GM15510 (cell line): ENCODE results near the gene HOXD9.

Experiments
- POLR2A ChIP-seq: IDR thresholded peaks from 3 replicates; pipeline ENCODE4 v1.6.1; 2011; ENCODE audit warnings: borderline replicate concordance; ENCODE audit not compliant: insufficient read length; ENCODE audit errors: extremely low read depth

The HOXD9 gene

GRCh38 chr2:176082525-176082823 lies 40.0 kb upstream of the HOXD9 start:
- TF ChIP-seq POLR2A, result no peak

DNA sequence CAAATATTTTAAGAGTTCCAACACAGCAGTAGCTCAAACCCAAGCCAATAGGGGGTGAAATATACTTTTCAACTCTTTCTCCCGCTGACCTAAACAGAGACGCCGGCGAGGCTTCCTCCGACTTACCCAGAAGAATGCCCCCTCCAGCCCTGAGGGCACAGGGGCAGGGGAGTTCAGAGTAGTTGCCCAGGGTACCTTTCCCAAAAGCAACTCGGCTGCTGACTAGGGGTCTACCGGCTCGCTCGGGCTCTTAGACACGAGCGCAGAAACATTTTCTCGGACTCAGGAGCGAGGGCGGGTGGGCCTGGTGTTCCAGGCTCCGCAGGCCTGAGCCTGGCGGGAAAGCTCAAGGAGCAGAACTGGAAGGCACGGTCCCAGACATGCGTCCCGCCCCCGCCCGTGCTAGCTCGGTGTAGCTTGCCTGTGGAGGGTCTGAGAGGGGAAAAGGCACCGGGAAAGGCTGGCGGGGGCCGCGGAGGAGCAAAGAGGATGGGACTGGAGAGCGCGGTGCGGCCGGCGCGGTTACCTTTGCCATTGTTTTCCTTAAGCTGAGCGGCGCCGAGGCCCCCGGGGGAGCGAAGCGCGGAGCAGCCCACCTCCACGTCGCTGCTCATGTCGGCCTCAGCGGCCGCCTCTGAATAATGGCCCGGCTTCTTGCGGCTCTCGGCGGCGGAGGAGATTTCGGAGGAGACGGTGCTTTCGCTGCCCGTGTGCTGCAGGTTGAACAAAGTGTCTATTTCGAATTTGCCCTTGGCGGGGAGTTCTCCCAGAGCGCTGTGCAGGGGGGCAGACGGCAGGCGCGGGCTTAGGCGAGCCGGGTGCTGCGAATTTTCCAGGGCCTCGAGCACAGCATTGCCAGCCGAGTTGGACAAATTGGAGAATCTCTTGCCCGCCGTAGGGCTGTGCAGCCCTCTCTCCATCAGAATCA lies 39.4 kb upstream of the HOXD9 start:
- no peak for TF ChIP-seq POLR2A

DNA sequence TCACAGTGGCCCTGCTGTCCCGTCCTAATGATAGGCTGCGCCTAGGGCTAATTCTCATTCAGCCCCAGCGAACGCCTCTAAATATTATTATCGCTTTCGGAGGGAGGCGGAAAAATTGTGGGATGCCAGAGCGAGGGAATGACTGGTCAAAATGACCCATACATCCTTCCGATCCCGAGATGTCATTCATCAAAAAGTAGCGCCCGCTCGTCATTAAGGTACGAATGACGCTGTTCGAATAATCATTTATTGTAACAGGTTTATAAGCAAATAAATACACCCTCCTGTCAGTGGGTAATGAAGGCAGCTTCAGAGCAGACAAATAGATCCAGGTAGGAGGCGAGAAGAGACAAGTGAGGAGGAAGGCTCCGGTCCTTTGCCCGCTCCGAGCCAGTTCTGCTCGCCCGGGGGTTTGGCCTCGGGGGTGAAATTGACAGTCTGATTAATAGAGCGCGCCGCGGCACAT lies 38.7 kb upstream of the HOXD9 start, which contains the start of gene EVX2:
Gene EVX2, minus strand, starts transcription at position 167 of the 466 bp plus-strand sequence. CDS start 186 bp downstream, outside the sequence.
- no peak for TF ChIP-seq POLR2A

DNA sequence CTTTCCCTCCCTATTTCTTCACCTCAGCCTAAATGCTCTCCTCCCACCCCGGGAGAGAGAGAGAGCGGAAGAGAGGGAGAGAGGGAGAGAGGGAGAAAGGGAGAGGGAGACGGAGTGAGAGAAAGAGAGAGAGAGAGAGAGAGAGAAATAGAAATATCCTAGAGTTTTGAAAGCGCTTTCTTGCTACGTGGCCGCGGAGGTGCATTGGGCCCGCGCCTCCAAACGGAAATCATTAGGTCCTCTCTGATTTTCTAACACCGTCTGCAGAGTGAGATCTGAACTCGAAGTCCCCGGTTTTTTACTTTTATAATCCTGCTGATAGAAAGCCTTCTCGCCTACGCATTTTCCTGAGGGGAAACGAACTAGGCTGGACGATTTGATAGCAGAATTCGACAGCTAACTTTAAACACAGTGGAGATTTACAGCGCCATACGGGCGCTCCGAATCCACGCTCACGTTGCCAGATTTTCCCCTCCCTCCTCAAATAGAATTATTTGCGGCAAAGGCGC lies 37.9 kb upstream of the HOXD9 start:
- no peak for TF ChIP-seq POLR2A

DNA sequence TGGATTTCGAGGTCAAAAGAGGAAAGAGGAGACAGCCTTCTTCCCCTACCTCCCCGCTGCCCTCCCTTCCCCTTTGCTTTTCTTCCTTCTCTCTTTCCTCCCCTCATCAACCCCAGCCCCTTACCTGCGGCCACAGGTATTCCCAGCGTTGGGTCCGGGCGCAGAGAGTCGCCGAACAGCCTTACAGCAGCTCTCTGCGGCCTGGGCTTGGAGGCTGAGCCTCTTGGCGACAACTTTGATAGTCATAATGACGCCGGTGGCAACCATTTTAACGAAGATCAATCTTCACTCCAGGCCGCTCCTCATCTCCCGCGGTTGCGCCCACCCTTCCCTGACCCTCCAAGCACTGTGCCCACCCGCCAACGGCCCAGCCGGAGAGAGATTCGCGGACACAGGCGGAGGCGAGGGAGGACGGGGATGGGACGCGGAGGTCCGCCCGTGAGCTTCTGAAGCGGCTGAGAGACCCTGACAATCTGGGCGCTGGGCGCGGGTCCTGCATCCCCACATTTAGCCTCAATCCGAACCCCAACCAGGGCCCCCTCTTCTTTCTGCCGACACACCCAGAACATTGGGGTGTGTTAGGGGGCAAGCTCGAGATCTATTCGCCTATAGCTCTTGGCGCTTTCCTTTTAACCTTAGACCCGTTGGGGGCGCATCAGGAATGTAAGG lies 37.3 kb upstream of the HOXD9 start:
- no peak for TF ChIP-seq POLR2A

DNA sequence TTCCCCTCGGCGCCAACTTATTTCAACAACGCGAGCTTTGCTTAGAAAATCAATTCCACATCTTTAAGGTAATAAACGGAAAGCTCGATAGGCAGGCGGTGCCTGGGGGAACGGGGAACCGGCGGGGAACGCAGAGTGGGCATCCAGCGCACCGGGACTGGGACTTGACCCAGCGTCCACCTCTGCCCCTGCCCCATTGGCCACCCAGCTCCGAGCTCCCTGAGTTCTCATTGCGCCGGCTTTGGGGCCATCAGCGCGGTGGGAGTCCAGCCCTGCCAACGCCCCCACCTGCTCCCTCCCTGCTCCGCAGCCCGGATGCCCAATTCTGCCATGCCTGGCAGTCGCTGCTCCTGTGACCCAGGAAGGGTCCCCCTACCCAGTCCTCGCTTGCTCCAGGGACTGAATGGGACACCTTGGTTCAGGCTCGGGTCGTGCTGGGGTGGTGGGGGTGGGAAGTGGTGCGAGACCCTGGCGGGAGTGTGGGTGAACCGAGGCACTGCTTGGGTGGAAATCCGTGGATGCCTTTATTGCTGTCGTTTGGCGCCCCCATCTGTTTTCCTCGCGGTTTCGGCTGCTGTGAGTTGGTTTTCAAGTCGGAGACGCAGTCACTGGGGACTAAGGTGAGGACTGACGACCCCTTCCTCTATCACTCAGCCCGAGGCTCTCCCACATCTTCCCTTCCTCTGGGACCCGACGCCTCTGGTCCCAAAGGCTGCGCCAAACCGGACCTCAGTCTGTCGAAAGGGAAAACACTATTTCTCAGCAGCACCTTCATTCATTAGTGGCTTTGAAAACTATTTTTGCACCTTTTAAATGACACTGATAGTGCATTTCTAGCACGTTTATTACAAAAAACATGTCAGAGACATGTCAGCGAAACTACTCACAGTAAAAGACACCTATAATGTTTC lies 36.4 kb upstream of the HOXD9 start:
- TF ChIP-seq POLR2A, result no peak

GRCh38 chr2:176087330-176088047 lies 35.0 kb upstream of the HOXD9 start:
- no peak for TF ChIP-seq POLR2A

DNA sequence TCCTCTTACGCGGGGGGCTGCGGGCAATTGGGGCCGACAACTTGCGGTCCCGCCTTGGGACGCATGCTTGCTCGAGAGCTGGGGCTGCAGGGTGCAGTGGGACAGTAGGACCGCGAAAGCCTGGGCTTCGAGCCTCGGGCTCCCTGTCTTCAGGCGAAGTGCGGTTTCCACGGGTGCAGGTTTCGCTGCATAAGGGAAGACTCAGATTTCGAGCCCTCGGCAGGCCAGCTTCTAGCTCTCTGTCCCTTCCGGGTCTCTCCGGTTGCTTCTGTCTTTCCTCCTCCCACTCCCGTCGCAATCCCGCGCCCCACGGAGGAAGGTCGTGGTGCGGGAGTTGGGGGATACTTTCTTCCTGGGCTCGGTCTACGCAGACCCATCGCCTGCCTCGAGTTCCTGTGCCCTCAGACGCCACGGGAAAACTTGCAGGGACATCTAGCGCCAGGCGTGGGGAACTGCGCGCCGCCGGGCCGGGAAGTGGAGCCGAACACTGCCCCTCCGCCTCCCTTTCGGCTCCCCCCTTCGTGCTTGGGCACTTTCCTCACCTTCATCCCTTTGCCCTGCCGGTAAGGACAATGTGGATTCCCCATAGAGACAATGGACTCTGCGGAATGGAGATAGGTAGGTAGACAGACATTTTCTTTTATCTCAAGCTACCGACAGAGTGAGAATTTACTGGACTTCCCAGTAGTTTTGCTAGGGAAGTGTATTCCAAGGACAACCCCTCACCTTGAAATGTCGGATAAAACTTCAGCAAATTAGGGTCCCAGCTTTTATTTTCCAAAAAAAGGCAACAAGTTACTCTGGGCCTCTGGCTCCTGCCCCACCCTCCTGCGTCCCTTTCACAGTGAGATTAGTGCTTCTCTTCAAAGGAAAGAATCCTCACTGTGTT lies 34.2 kb upstream of the HOXD9 start:
- TF ChIP-seq POLR2A, result no peak

GRCh38 chr2:176088937-176089842 lies 33.3 kb upstream of the HOXD9 start:
- TF ChIP-seq POLR2A, result no peak

DNA sequence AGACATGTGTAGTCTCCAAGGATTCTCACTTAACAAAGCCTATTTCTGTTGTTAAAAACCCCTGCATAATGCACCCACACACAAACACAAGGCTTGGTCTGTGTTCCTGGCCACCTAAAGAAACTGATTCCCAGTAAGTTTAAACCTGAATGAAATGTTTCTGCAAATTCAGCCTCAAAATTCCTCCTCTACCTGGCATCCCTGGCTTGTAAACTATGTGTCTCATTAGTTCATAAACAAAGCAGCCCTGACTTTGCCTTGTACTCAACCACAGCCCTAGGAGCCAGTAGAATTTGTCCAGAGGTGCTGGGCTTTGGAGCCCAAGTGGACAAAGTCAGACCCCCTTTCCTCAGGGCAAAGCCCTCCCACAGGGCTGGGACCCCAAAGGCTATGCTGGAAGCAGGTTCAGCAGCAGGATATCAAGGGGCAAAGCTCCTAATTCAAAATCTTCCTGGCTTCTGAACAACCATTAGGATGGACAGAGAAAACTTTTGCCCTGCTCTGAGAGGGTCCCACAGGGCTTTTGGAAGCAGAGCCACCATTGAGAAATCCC lies 32.6 kb upstream of the HOXD9 start:
- TF ChIP-seq POLR2A, result no peak

DNA sequence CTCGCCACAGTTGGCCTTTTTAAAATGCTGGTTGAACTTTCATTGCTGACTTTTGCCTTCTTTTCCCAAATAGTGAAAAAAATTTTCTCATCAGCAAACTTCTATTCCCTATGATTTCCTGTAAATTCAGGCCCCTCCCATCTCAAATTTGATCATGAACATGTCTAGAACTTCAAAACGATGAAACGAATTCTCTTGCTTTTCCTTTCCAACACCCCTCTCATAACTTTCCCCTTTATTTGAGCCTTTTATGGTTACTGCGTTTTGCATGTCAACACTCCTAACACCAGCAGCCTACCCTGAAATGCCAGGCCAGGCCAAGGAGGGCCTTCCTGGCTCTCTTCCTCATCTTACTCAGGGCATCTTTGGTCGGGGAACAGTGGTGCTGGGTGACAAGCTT lies 31.7 kb upstream of the HOXD9 start:
- TF ChIP-seq POLR2A, result no peak

GRCh38 chr2:176091329-176092258 lies 30.9 kb upstream of the HOXD9 start:
- TF ChIP-seq POLR2A, result no peak
